Heart left ventricle (tissue), 13 donors: ENCODE measurements around the gene CCDC146.

Experiments
- CTCF ChIP-seq, 12 donors: fragments of 200-600 bp; sonication (generic) in 4 of 12; IDR thresholded peaks; one replicate each; pipeline versions ENCODE4 v1.5.0 to v1.8.0; 2018 to 2022; ENCODE audit warnings: antibody characterized with exemption in 12 of 12, mild to moderate bottlenecking in 5 of 12
- POLR2A ChIP-seq, 2 donors: fragments of 450-650 bp; IDR thresholded peaks; one replicate each; pipeline ENCODE4 v1.6.1; 2017; ENCODE audit warnings: antibody characterized with exemption in 2 of 2, mild to moderate bottlenecking in 2 of 2, moderate library complexity in 2 of 2
- donor health status: ischemic (EF 13 %, LVEDD 7.1; RV severe dilation, severe dysfunction).
- donor health status: DM: no; HTN: yes; CAD: no.
- donor health status: DM: no; HTN: no; CAD: no.
- donor health status: ischemic (EF 25% LVEDD 6.9; RV normal size, moderate dysfunction).
- donor health status: ischemic (EF 25% LVEDD 5.7; RV mildly dilated, moderate dysfunction).
- donor health status: ischemic (EF 35%, LVEDD 5.7; RV mildly dilated, moderate dysfunction).
- donor health status: nonischemic (EF 11% LVEDD 7.7; RV severe dilation, severe dysfunction).
- donor health status: DM: yes; HTN: yes; CAD: no.
- donor health status: PGD.
- donor health status: ischemic (EF 29% LVEDD 5.4; RV normal size, mild dysfunction).
- donor health status: nonischemic (EF 23%, LVEDD 6.1; RV moderate dilation, normal function).

GRCh38 chr7:77157446-77157845, 35.0 kb downstream of the CCDC146 start:
- TF ChIP-seq POLR2A (IDR thresholded peaks at IDR 0.05) (no peak), CTCF (IDR thresholded peaks at IDR 0.05) (no peak)
